Osteocyte (in vitro differentiated cells): Measurements from ENCODE around the gene LTB4R. TPM values are rescaled to one million over a fixed set of nuclear protein-coding genes. Genes with fewer than 3 reads are reported as not detected.
A peak's percentile ranks its signal among the peaks of the same experiment; 100 is the strongest.

ENCODE experiments used
- DNase-seq: peaks from one replicate; pipeline ENCODE4 v3.0.0; 2021; ENCODE audit warnings: mixed read lengths; ENCODE audit not compliant: unreplicated experiment; ENCODE audit errors: extremely low spot score
- H3K27ac Mint-ChIP-seq: one replicate; pipeline ENCODE4 v1.8.0; 2021; ENCODE audit warnings: mild to moderate bottlenecking, mixed read lengths; ENCODE audit not compliant: unreplicated experiment
- H3K27me3 Mint-ChIP-seq: one replicate; pipeline ENCODE4 v1.8.0; 2021; ENCODE audit warnings: mixed read lengths; ENCODE audit not compliant: unreplicated experiment
- H3K36me3 Mint-ChIP-seq: one replicate; pipeline ENCODE4 v1.8.0; 2021; ENCODE audit warnings: mixed read lengths; ENCODE audit not compliant: unreplicated experiment
- H3K4me1 Mint-ChIP-seq: one replicate; pipeline ENCODE4 v1.8.0; 2021; ENCODE audit warnings: mixed read lengths; ENCODE audit not compliant: unreplicated experiment
- H3K4me3 Mint-ChIP-seq: one replicate; pipeline ENCODE4 v1.8.0; 2021; ENCODE audit warnings: mild to moderate bottlenecking, moderate library complexity, mixed read lengths; ENCODE audit not compliant: unreplicated experiment
- H3K9me3 Mint-ChIP-seq: one replicate; pipeline ENCODE4 v1.8.0; 2021; ENCODE audit warnings: mixed read lengths; ENCODE audit not compliant: unreplicated experiment
- CTCF ChIP-seq: fragments of 200-600 bp; sonication (generic); IDR thresholded peaks from 2 replicates; pipeline ENCODE4 v1.5.0; 2021; ENCODE audit warnings: antibody characterized with exemption, mild to moderate bottlenecking, moderate library complexity
- total RNA-seq: library from RNA; stranded (reverse); gene quantifications from 2 replicates; pipeline ENCODE4 v1.2.1, GENCODE V29; 2021

Gene LTB4R
- total RNA-seq, 1 donor from 2014 or later, result 11.3 TPM

- Mint-ChIP-seq H3K9me3 (no peaks in the 10 kb centered on the region), H3K27ac (no peak overlapping the region), H3K4me1 (peaks cover 4% of the 10 kb centered on the region), H3K36me3 (peaks cover 20% of the 10 kb centered on the region), H3K4me3 (no peak overlapping the region), H3K27me3 (no peaks in the 10 kb centered on the region)
- DNase-seq, result no peak
- TF ChIP-seq CTCF, result no peak
These were observed 19.7 kb upstream of the LTB4R start for GRCh38 chr14:24291446-24292117.

- DNase-seq, result no peak
- TF ChIP-seq CTCF, result no peak
- Mint-ChIP-seq H3K4me1 (peaks cover 9% of the 10 kb centered on the region), H3K4me3 (no peak overlapping the region), H3K36me3 (peaks cover 20% of the 10 kb centered on the region), H3K27ac (no peak overlapping the region), H3K27me3 (no peaks in the 10 kb centered on the region), H3K9me3 (no peaks in the 10 kb centered on the region)
These were observed 19.0 kb upstream of the LTB4R start for GRCh38 chr14:24292118-24292807.

GRCh38 chr14:24293525-24293924 lies 17.8 kb upstream of the LTB4R start:
- no peak for TF ChIP-seq CTCF
- no peak overlapping the region for H3K27ac Mint-ChIP-seq
- H3K9me3 Mint-ChIP-seq, result no peaks in the 10 kb centered on the region
- no peak overlapping the region for H3K4me3 Mint-ChIP-seq
- peaks cover 15% of the 10 kb centered on the region for H3K4me1 Mint-ChIP-seq
- DNase-seq, result no peak
- H3K36me3 Mint-ChIP-seq, result peaks cover 20% of the 10 kb centered on the region
- H3K27me3 Mint-ChIP-seq, result no peaks in the 10 kb centered on the region

- H3K27ac Mint-ChIP-seq, result peak overlapping the region; percentile 79
- H3K9me3 Mint-ChIP-seq, result no peaks in the 10 kb centered on the region
- TF ChIP-seq CTCF, result peak; percentile 85
- H3K4me3 Mint-ChIP-seq, result no peak overlapping the region
- peaks cover 12% of the 10 kb centered on the region for H3K36me3 Mint-ChIP-seq
- H3K4me1 Mint-ChIP-seq, result peaks cover 31% of the 10 kb centered on the region
- no peaks in the 10 kb centered on the region for H3K27me3 Mint-ChIP-seq
- DNase-seq, result peak; percentile 88
These were observed 14.8 kb upstream of the LTB4R start for GRCh38 chr14:24296341-24297157.
